ENCODE results near the gene IDH3B.
"Not testable (repeated sequence)": the region's sequence is repeated elsewhere in the genome, so short reads cannot be mapped to it uniquely, and the experiment has no call there.

IDH3B gene

GRCh38 chr20:2663887-2664719, at the start of gene IDH3B:
IDH3B (minus strand) TSS chr20:2664216; CDS start chr20:2664188, 28 bp downstream.
- peak; percentile 86 for DNase-seq

GRCh38 chr20:2713285-2713684, 49.3 kb upstream of the IDH3B start:
- no peak for DNase-seq

DNA sequence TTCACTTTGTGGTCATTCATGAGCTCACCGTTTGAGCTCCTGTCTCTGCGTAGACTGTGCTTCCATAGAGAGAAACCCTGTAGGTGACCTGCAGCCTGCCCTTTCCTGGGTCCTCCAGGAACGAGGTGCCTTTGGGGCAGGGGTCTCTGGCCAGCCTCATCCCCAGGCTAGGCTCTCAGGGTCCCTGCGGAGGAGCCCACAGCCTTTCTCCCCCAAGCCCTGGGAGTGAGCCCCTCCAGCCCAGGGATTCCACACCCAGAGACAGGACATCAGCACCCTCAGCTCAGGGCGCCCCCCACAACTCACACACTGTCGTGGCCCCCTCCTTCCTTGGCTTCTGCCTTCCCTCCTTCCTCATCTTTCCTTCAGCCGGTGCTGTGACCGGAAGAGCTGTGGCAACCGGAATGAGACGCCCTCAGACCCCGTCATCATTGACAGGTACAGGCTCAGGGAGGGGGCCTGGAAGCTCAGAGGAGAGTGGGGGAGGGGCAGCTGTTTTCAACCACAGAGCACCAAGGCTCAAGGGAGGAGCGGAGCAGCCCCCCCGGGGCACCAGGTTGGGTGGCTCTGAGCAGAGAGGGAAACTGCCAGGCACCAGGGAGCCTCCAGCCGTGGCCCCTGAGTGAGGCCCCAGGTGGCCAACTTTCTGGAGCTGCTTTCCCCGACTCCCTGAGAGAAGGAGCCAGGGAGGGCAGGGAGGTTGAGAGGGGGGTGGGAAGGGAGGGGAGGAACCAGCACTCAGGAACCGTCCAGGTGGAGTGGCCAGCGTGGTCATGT, 45.4 kb upstream of the IDH3B start:
- no peak for DNase-seq

DNA sequence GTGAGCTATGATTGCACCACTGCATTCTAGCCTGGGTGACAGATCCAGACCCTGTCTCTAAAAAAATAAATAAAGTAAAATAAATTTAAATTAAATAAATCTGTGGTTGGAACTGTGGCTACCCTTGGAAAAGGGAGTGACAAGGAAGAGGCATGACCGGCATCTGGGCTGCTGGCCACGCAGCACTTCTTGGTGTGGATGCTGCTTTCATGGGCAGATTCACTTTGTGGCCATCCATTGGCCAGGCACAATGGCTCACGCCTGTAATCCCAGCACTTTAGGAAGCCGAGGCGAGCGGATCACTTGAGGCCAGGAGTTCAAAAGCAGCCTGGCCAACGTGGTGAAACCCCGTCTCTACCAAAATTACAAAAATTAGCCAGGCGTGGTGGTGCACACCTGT, 44.6 kb upstream of the IDH3B start:
- no peak for DNase-seq

GRCh38 chr20:2708073-2708415, 44.0 kb upstream of the IDH3B start:
- no peak for DNase-seq

DNA sequence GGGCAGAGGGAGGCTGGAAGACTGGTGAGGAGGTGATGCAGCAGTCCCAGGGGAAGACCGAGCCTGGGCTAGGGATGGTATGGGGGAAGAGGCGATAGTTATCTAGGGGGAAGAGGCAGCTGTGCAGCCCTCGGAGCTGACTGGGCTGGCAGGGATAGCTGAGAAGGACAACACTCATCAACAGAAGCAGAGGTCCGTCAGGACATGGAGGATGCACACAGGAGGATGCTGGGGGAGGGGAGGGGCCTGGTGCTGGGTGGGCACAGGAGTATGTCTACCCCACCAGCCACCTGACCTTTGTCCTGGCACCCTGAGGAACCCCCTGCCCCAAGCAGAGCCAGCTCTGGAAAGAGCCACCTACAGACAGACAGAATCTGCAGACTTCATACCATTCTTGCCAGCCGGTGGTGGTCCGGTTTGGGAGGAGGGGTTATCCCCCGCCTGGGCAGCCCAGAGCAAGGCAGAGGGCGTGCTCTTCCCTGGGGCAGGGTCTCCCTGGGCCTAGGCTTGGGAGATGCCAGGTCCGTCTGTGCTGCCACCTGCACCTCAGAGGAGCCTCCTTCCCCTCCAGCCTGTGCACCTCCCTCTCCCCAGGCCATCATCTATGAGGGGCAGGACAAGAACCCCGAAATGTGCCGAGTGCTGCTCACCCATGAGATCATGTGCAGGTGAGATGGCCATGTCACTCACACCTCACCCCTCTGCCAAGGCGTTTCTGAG, 43.5 kb upstream of the IDH3B start:
- DNase-seq, result no peak

- DNase-seq, result no peak
These were observed 42.8 kb upstream of the IDH3B start for GRCh38 chr20:2706688-2707352.

DNA sequence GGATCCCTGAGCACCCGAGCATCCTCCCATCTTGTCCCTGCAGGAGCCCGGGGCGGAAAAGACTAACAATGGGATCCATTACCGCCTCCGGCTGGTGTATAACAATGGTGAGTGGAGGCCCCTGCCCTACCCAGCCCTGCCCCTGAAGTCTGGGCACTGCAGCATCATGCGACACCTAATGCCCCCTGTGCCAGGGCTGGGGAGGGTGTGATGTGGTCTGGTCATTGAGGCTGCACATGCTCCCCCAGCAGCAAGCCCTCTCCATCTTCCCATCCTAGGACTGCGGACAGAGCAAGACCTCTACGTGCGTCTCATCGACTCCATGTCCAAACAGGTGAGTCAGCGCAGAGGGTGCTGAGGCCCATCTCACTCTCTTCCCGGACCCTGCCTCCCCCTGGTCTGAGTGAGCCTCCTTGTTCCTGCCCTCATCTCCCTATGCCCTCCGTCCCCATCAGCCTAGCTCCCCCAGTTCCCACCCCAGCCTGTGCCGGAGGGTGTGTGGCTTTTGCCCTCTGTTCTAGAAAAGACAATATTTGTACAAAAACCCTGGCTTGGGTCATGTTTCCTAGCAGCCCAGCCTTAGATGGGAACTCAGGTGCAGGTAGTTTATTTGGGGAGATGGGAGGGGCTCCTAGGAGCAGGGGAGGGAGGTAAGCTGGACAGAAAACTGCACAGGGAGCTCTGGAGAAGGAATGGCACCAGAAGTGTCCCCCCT, 42.1 kb upstream of the IDH3B start:
- no peak for DNase-seq

GRCh38 chr20:2703716-2704475, 39.9 kb upstream of the IDH3B start:
- no peak for DNase-seq

DNA sequence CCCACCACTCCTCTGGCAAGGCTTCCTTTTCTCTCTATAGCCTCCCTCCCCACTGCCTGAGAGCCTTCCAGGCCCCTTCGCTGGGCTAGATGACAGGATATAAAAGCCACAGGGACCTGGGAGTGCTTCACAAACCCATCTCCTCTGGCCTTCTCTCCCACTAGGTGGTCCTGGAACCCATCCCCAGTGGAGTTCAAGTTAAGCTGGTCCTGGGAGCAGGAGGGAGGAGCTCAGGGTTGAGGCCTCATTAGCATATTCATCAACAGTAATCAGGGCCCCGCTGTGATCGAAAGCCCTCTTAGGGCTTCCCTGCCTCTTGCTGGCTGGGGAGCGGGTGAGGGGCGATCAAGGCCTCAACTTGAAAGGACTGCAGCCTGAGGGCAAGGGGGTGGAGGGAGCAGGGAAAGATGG, 37.7 kb upstream of the IDH3B start:
- no peak for DNase-seq

GRCh38 chr20:2700913-2701620, 37.1 kb upstream of the IDH3B start:
- DNase-seq, result no peak

- DNase-seq, result no peak
These were observed 35.9 kb upstream of the IDH3B start for GRCh38 chr20:2699775-2700413.

DNA sequence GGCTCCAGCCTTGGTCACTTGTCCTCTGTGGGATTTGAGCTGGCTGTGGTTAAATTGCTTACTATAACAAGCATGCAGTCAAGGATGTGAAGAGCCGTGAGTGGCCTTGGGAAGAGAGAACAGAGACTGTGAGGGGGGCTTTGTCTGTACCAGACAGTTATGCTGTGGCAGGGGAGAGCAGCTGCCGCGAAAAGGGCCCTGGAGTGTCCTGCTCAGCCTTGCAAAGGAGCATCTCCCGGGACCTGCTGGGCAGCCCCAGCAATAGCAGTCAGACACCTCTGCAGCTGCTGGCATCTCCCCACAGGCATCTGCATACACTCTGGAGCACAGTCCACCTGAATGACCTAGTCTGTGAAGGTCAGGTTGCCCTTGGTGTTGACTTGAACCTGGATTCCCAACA, 34.9 kb upstream of the IDH3B start:
- no peak for DNase-seq

- DNase-seq, result no peak
These were observed 34.3 kb upstream of the IDH3B start for GRCh38 chr20:2698186-2698817.

- DNase-seq, result no peak
These were observed 33.8 kb upstream of the IDH3B start for GRCh38 chr20:2697768-2698167.

- no peak for DNase-seq
These were observed 32.6 kb upstream of the IDH3B start for GRCh38 chr20:2696646-2697045.

DNA sequence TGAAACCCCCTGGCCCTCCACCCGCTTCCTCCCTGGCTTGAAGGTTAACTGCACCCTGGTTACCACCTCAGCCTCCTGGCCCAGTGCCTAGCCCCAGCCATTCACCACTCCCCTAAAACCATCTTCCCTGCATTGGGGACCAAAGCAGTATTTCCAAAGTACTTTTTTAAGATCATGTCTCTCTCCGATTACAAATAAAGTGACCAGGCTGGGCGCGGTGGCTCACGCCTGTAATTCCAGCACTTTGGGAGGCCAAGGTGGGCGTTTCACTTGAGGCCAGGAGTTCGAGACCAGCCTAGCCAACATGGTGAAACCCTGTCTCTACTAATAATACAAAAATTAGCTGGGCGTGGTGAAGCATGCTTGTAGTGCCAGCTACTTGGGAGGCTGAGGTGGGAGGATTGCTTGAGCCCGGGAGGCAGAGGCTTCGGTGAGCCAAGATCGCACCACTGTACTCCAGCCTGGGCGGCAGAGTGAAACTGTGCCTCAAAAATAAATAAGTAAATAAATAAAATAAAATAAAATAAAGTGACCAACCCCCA, 32.0 kb upstream of the IDH3B start:
- DNase-seq, result not testable (repeated sequence)

GRCh38 chr20:2695206-2695983, 31.4 kb upstream of the IDH3B start:
- no peak for DNase-seq

GRCh38 chr20:2694519-2694918, 30.5 kb upstream of the IDH3B start:
- no peak for DNase-seq
